GM18951 (cell line): ENCODE results near the gene UNC13A.

Experiments used
- POLR2A ChIP-seq: IDR thresholded peaks from 4 replicates; pipeline ENCODE4 v1.6.1; 2011; ENCODE audit warnings: mild to moderate bottlenecking; ENCODE audit not compliant: insufficient read length, insufficient read depth; ENCODE audit errors: extremely low read depth
- in situ Hi-C: fragments of 300-500 bp; cut with MboI; formaldehyde crosslinking; loops from one replicate; pipeline ENCODE4 v1.12.0; 2022; ENCODE audit warnings: low sequenced_read_pairs, mixed read lengths, inconsistent platforms; ENCODE audit not compliant: unreplicated experiment

The UNC13A gene

GRCh38 chr19:17618281-17618903 lies 69.8 kb downstream of the UNC13A start:
- no peak for TF ChIP-seq POLR2A
- in situ Hi-C loops = no loop called here

DNA sequence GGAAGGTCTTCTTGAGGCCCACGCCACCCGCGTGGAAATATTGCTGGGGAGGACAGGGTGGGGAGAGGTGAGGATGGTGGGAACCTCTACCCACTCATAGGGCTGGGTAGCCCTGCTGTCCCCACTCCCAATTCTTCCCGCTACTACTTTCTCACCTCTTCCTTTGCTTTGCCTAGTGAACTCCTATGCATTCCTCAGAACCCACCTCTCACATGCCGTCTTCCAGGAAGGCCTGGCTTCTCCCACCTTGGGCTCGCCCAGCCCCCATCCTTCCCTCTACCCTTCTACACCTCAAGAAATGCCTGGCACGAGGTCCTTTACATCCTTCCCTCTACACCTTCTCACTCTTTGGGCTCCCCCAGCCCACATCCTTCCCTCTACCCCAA lies 70.4 kb downstream of the UNC13A start:
- in situ Hi-C loops = no loop called here
- no peak for TF ChIP-seq POLR2A

DNA sequence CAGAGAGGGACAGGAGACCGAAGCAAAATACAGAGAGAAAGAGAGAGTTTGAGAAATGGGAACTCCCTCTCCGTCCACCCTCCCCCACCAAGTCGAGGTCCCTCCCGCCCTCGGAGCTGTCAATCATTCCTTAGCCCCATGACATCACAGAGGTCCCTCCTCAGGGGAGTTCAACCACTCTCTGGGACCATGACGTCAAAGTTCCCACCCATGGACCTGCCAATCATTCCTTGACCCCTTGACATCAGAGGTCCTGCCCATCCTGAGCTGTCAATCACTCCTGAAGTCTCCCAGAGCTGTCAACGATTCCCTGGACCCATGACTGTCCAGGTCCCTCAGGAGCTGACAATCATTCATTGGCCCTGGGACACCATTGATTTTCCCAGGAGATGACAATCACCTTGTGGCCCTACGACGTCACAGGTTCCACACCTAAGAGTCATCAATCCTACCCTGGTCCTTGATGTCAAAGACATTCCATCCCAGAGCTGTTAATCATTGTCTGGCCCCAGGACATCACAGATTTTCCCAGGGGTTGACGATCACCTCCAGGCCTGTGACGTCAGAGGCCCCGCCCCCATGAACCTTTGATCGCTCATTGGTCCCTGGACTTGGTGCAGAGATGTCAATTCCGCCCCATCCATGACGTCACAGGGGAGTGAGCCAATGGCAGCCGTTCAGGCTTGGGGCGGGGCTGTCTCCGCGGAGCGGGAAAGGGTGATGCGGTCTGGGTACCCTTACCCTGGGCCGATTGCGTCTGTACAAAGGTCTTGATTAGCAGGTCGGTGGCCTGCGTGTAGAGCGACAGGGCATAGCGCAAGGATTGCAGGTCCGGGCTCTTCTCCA lies 71.0 kb downstream of the UNC13A start:
- in situ Hi-C loops = no loop called here
- TF ChIP-seq POLR2A = no peak

GRCh38 chr19:17616686-17616960 lies 71.5 kb downstream of the UNC13A start:
- in situ Hi-C loops = no loop called here
- no peak for TF ChIP-seq POLR2A

DNA sequence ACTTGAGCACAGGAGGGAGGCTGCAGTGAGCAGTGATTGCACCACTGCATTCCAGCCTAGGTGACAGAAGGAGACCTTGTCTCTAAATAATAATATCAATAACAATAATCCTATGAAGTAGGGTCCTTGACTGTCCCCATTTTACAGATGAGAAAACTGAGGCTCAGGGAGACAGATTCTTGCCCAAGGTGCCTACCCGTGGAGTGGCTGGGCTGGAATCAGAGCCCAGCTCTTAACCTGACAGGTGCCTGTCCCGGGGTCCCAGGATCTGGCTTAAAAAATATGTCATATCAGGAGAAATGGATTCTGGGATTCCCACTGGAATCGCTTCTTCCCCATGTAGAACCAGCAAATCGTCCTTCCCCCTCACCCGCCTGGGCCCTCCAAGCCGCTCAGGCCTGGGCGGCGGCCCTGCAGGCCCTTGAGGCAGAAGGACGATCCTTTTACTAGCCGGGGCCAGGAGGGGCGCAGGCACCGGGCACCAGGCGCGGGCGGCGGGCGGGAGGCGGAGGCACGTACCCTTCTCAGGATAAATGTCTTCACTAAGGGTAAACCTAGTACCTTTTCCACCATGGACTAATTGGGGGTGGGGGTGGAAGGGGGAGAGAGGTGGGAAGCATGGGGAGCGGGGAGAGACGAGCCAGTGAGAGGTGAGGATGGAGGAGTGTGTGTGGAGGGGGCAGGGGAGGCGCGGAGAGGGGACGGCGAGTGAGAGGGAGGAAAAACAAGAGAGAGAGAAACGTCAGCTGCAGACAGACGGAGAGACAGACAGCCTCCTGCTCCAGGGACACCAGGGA lies 72.1 kb downstream of the UNC13A start:
- in situ Hi-C loops = no loop called here

DNA sequence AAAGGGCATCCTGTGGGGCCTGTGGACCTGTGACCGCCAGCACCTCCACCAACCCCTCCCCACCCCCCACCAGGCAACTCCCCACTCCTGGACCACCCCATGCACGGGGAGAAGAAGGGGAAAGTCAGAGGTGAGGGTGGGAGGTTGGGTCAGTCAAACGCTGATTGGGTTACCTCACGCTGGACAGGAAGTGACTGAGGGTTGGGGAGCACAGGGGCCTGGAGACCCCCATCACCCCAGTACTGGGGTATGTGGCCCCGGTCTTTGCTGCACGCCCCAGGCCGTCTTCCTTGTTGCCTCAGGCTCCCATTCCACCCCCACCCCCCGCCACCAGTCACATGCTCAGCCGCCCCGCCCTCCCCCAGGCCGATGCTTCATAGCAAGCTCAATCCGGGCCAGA lies 73.7 kb downstream of the UNC13A start:
- no peak for TF ChIP-seq POLR2A
- in situ Hi-C loops = no loop called here

More for the DNA sequence above, 72.1 kb downstream of the UNC13A start:
- no peak for TF ChIP-seq POLR2A

GRCh38 chr19:17611462-17612244 lies 76.5 kb downstream of the UNC13A start:
- in situ Hi-C loops = no loop called here
- no peak for TF ChIP-seq POLR2A

GRCh38 chr19:17610384-17610783 lies 77.8 kb downstream of the UNC13A start:
- no peak for TF ChIP-seq POLR2A
- in situ Hi-C loops = no loop called here

- TF ChIP-seq POLR2A = no peak
- in situ Hi-C loops = no loop called here
These were observed 80.2 kb downstream of the UNC13A start for GRCh38 chr19:17607936-17608335.

GRCh38 chr19:17606590-17607185 lies 81.5 kb downstream of the UNC13A start:
- in situ Hi-C loops = no loop called here
- no peak for TF ChIP-seq POLR2A

DNA sequence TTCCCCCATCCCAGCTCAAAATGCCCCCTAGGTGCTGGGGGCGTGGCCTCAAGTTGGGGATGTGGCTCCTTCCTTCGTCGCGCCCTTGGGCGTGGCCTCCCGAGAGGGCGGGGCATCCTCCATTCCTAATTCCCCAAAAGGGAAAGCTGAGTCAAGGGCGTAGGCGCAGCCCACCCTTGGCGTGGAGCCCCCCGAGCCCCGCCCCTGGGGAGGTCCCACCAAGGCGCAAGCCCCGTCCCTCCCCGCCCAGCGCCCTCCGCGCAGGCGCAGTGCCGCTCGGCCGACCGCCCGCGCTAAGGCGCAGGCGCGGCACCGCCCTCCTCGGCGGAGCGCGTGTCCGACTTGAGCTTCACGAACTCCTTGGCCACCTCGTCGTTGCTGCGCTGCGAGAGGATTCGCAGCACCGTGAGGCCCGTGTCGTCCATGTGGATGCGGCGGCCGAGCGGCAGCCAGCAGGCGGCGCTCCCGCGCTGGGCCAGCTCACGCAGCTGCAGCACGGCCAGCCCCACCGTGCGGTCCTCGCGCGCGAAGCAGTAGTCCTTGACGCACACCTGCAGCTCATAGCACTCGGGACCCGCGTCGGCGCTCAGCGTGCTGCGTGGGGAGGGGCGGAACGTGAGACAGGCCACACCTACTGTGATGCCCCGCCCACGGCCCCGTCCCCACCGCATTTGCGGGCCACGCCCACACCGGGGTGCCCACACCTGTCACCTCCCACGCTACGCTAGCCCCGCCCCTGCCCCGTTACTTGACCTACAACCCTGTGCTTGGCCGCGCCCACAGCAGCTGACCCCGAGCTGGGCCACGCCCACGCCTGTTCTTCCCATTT lies 82.2 kb downstream of the UNC13A start:
- peak; percentile 69 for TF ChIP-seq POLR2A
- in situ Hi-C loops = no loop called here

- in situ Hi-C loops = no loop called here
- TF ChIP-seq POLR2A = no peak
These were observed 83.0 kb downstream of the UNC13A start for GRCh38 chr19:17605117-17605516.
